Measurements from ENCODE around the gene NOL3.
A peak's percentile ranks its signal among the peaks of the same experiment; 100 is the strongest.

The NOL3 gene

DNA sequence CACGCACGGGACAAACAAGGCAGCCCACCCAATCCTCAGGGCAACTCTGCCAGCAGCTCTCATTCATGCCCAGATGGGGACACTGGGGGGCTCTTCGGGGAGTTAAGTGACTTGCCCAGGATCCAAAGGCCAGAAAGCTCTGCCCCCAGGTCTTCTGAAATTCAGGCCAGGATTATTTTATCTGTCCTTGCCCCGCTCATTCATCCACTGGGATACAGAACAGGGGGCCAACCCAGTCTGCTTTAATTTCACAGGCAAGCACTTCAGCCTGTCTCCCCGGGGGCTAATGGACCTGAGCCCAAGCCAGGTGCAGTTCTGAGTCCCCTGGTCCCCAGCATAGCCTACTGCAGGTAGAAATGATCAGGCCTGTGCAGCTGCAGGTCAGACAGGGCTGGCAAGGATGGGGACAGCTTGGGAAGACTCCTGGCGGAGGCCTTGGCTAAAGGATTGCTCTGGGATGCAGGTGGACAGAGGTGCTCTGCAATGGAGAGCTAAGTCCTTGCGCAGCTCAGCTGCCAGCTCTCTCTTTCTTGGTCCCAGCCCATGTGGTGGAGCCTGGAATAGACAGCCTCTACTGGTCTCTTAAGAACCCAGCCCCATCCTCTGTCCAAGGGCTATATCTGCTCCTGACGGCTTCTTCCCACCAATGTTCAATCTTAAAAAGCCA is 18.8 kb upstream of the NOL3 start:
- intact Hi-C loops (cut with DNase I) = loop anchor here (10.0 kb wide), 3 partner anchors 47 to 207 kb away; partner anchors contain the start of gene PHAF1
- no peak for DNase-seq

DNA sequence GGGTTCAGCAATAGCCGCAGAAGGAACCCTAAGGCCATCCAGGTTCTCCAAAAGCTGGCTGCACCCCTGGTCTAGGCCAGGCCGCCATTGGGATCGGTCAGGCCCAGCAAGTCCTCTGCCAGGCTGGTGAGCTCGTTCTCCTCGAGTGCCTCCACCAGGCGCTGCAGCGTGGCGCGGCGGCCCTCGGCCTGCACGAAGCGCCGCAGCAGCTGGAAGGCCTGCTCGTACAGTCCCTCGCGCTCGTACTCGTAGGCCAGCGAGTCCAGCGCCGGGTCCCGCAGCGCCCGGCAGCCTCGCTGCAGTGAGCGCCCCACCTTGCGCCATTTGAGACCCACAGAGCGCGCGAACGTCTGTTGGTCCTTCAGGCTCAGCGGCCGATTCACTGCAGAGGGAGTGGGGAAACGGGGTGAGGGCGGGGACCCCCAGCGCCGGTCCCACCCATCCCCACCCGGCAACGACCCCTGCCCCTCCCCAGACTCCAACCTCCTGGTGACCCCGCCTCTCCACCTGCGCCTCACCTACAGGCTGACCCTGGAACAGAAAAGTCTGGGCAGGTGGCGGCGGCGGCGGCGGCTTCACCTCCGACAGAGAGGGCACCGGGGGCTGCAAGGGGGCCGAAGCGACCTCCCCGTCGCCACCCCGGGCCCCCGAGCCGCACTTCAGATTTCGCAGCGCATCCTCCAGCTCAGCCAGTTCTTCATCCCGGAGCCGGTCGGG is 15.6 kb upstream of the NOL3 start:
- DNase-seq = peak in 1 of 42 donors; percentile 15
- intact Hi-C loops (cut with DNase I) = loop anchor here (2.0 to 10.0 kb wide), 4 partner anchors 50 to 210 kb away; partner anchors contain the start of gene PHAF1

DNA sequence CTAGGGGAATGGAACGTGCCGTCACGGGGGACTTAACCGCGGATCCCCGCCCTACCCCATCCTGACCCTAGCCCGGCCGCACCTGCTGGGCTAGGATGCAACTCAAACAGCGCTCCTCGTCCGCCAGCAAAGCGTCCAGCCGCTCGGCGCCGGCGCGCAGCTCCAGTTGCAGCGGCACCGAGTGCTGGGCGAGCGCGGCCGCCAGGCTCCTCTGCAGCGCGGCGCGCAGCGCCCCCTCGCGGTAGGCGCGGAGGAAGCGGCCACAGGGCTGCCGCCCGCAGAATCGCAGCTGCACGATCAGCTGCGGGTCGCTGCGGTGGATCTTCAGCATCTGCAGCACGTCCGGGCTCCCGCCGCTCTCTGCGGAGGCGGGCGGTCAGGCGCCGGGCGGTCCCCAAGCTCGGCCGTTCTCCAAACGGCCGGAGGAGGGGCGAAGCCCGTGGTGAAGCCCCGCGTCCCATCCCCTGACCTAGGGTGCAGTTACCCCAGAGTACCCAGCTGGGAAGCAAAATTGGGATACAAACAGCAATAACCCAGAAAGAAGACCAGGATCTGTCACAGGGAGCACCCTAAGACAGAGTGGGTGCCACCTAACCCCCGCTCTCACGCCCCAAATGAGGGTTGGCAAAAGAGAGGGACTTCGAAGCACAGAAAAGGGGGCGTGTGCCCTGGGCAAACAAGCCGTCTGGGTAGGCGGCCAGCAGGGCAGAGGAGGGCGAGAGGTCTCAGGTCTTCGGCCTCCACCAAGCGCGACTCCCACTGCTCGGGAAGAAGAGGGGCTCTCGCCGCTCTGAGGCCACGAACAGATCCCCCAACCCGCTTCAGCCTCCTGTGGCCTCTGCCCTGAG is 14.8 kb upstream of the NOL3 start:
- intact Hi-C loops (cut with DNase I) = loop anchor here (2.0 to 10.0 kb wide), 4 partner anchors 51 to 211 kb away; partner anchors contain the start of gene PHAF1
- DNase-seq = peak; percentile 42 to 92 (median 82)

DNA sequence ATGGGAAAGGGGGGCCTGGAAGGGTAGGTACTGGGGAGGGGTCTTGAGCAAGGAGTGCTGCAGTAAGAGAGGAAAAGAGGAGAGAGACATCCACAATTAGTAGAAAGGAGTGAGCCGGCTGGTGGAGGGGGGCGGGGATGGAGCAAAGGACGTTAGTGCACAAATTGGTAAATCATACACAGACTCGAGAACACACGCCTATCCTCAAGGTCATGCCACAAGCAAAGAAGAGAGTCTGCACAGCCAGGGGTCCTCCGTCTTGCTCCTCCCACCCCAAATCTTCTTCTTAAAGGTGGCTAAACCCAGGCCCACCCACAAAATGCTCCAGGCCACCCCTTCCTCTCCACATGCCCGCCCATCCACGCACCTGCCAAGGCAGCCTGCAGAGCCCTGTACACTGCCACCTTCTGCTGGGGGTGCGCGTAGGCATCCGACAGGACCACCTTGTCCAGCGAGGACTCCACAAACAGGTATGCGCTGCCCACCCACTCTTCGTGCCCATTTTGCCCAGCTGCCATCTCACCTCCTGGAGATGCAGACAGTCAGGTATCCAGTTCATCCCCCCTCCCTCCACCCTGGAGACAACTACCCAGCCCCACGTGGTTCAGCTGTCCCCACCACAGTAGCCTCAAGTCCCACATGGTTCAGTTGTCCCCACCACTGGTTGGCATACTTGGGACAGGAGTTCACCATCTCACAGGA is 14.0 kb upstream of the NOL3 start:
- intact Hi-C loops (cut with DNase I) = loop anchor here (10.0 kb wide), 3 partner anchors 51 to 211 kb away; partner anchors contain the start of gene PHAF1
- DNase-seq = no peak

DNA sequence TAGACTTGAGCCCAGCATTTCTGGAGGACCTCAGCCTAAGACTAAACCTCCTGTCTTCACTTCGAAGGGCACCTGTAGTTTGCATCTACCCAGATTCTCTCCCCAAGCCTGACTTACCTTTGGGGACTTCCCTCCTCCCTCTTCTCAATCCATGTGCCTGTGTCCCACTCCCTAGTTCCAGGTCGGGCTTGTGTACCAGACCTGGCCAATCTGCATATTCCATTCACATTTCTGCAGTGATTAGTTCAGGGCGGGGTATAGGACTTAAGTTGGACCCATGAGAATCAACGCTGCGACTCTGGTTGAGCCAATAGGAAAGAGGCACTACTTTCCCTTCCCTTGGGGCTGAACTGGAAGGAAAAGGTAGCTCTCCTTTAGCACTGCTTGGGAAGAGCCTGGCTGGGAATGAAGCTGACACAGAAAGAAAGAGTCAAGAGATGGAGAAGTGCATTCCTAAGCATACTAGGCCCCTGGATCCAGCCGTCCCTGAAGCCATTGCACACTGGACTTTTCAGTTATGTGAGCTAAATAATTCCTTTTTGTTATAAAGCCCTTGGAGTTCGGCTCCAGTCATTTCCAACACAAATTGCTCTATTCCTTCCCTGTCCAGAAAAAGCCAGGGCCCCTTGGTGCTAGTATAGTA is 13.1 kb upstream of the NOL3 start:
- DNase-seq = no peak
- intact Hi-C loops (cut with DNase I) = loop anchor here (10.0 kb wide), 3 partner anchors 52 to 212 kb away; partner anchors contain the start of gene PHAF1

GRCh38 chr16:67157892-67158635 is 12.3 kb upstream of the NOL3 start:
- intact Hi-C loops (cut with DNase I) = loop anchor here (10.0 kb wide), 3 partner anchors 53 to 213 kb away; partner anchors contain the start of gene PHAF1
- DNase-seq = no peak

DNA sequence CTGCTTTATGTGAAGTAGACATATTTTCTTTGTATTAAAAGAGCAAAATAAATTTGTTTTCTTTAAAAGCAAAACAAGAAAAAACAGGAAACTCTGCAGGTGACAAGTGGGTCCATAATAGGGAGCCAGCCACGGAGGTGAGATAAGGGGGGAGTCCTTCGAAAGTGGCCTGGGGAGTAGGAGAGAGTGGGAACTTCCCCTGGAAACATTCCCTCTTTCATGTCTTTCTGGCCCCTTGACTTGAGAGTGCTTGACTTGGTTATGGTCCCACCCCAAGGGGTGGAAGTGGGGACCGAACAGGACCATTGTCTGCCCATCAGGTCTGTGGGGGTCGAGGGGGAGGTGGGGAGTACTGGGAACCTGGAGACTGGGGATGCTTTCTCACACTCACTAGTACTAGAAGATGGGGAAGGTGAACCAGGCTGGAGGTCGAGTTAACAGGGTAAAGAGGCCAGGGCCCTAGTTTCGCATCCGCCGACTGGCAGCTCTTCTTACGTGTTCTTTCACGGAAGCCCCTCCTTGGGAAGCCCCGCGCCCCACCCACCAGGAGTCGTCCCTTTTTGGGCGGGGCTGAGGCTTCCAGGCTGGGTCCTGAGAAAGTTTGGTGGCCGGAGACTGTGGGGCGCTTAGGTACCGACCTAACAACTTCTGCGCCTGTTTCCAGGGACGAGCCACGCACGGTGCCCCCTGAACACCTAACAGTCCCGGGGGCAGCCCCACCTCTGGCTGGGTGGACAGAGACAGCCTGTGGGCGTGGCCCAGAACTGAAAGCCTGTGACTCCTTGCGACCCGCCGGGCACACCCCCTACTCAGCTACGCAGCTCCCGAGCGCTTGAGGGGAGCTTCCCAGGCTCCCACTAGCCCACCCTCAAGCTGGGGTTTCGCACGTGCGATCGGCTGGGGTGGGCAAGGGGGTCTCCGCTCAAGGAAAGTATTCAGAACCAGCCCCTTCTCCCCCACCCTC is 11.4 kb upstream of the NOL3 start:
- intact Hi-C loops (cut with DNase I) = loop anchor here (10.0 kb wide), 3 partner anchors 54 to 214 kb away; partner anchors contain the start of gene PHAF1
- no peak for DNase-seq

GRCh38 chr16:67161595-67162058 is 8.7 kb upstream of the NOL3 start:
- DNase-seq = no peak
- intact Hi-C loops (cut with DNase I) = no loop called here

DNA sequence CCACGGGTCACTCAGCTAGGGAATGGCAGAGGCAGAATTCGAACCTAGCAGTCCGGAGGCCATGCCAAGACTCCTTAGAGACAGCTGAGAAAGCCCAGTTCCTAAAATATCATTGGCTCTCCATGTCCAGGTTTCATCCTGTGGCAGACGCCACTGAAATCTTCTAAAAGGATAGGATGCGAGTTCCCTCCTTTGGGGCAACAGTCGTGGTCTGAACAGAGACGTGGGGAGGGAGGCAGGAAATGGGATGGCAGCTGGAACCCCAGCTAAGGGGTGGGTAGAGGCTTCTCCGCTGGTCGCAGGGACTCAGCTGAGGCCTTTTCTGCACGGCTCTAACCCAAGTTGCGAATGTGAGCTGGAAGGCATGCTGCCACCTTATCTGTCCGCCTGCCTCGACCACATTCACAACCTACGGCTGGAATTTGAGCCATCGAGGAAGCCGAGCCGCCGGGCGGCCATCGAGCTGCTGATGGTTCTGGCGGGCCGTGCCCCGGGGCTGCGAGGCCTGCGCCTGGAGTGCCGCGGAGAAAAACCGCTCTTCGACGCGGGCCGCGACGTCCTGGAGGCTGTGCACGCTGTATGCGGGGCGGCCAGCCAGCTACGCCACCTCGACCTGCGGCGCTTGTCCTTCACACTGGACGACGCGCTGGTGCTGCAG is 7.7 kb upstream of the NOL3 start:
- intact Hi-C loops (cut with DNase I) = no loop called here
- no peak for DNase-seq

DNA sequence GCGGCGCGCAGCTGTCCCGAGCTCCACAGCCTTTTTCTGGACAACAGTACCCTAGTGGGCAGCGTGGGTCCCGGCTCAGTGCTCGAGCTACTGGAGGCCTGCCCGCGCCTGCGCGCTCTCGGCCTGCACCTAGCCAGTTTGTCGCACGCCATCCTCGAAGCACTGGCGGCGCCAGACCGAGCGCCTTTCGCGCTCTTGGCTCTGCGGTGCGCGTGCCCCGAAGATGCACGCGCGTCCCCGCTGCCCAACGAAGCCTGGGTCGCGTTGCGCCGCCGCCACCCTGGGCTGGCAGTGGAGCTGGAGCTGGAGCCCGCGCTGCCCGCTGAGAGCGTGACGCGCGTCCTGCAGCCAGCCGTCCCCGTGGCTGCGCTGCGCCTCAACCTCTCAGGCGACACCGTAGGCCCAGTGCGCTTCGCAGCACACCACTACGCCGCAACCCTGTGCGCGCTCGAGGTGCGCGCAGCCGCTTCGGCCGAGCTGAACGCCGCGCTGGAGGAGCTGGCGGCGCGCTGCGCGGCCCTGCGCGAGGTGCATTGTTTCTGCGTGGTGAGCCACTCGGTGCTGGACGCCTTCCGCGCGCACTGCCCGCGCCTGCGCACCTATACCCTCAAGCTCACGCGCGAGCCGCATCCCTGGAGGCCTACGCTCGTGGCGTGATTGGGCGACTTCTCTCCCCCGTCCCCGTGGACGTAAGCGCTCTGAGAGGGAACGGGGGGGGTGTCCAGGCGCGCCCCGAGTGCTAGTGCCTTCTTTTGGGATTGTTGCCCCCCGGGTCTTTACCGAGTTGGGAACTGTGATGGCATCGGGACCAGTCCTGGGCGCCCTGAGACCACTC is 7.0 kb upstream of the NOL3 start:
- intact Hi-C loops (cut with DNase I) = no loop called here
- DNase-seq = peak; percentile 71 to 93 (median 86)

GRCh38 chr16:67163999-67164558 is 6.3 kb upstream of the NOL3 start:
- intact Hi-C loops (cut with DNase I) = no loop called here
- DNase-seq = peak in 3 of 42 donors; percentile 37 to 55 (median 42)

GRCh38 chr16:67164599-67165061 is 5.7 kb upstream of the NOL3 start, which contains the start of gene HSF4:
Gene HSF4, plus strand, starts transcription at chr16:67164745. Its CDS starts 67 bp downstream, at chr16:67164812.
- intact Hi-C loops (cut with DNase I) = no loop called here
- DNase-seq = peak in 41 of 42 donors; percentile 49 to 87 (median 74)

GRCh38 chr16:67165121-67166078 is 4.9 kb upstream of the NOL3 start:
- intact Hi-C loops (cut with DNase I) = no loop called here
- DNase-seq = no peak
